Mesodermal cell (in vitro differentiated cells): ENCODE results near the gene ARL15.
"Not testable (repeated sequence)": the region's sequence is repeated elsewhere in the genome, so short reads cannot be mapped to it uniquely, and the experiment has no call there.

Experiments used
- H3K27ac ChIP-seq: 2 replicates; pipeline ENCODE4 v1.7.0; 2013; ENCODE audit warnings: mild to moderate bottlenecking, low read depth, low read length, moderate library complexity; ENCODE audit not compliant: severe bottlenecking
- H3K36me3 ChIP-seq: 2 replicates; pipeline ENCODE4 v1.7.1; 2013; ENCODE audit warnings: mild to moderate bottlenecking, low read length, moderate library complexity; ENCODE audit not compliant: control insufficient read depth, insufficient read depth
- H3K4me1 ChIP-seq: one replicate; pipeline ENCODE4 v1.7.1; 2013; ENCODE audit warnings: mild to moderate bottlenecking, low read length; ENCODE audit not compliant: insufficient read depth, control insufficient read depth, poor library complexity, severe bottlenecking
- H3K4me3 ChIP-seq: 2 replicates; pipeline ENCODE4 v1.7.0; 2013; ENCODE audit warnings: low read length, control low read depth, mild to moderate bottlenecking; ENCODE audit not compliant: insufficient read depth, poor library complexity, severe bottlenecking; ENCODE audit errors: extremely low read depth
- H3K9me3 ChIP-seq: 2 replicates; pipeline ENCODE4 v1.7.1; 2013; ENCODE audit warnings: mild to moderate bottlenecking, low read length, moderate library complexity; ENCODE audit not compliant: control insufficient read depth
- WGBS, 2 experiments: methylation state at CpG; one replicate each; pipeline ENCODE4 v1.1.5; 2013; ENCODE audit warnings: missing lambda C conversion rate in 2 of 2; ENCODE audit not compliant: insufficient coverage in 2 of 2; 5-methylcytosine and 5-hydroxymethylcytosine counted together

Gene ARL15

GRCh38 chr5:53879708-53880323, 430.6 kb downstream of the ARL15 start:
- no peak overlapping the region for H3K27ac ChIP-seq
- whole genome bisulfite sequencing, 2 experiments, result 69 to 78% methylated on average over 2 to 4 of the region's 5 CpGs
- no peaks in the 10 kb centered on the region for H3K36me3 ChIP-seq
- H3K9me3 ChIP-seq, result no peaks in the 10 kb centered on the region
- no peak overlapping the region for H3K4me3 ChIP-seq
- peaks cover 18% of the 10 kb centered on the region for H3K4me1 ChIP-seq

GRCh38 chr5:53878015-53878414, 432.4 kb downstream of the ARL15 start:
- WGBS, 2 experiments, result 83 to 95% methylated on average over 2 of the region's 2 CpGs
- H3K36me3 ChIP-seq, result no peaks in the 10 kb centered on the region
- H3K4me3 ChIP-seq, result no peak overlapping the region
- no peak overlapping the region for H3K27ac ChIP-seq
- H3K4me1 ChIP-seq, result peaks cover 4% of the 10 kb centered on the region
- peaks cover 7% of the 10 kb centered on the region for H3K9me3 ChIP-seq

- H3K9me3 ChIP-seq, result peaks cover 7% of the 10 kb centered on the region
- no peaks in the 10 kb centered on the region for H3K36me3 ChIP-seq
- H3K4me1 ChIP-seq, result no peaks in the 10 kb centered on the region
- no peak overlapping the region for H3K4me3 ChIP-seq
- H3K27ac ChIP-seq, result no peak overlapping the region
- 88 to 90% methylated on average over 2 of the region's 2 CpGs for WGBS, 2 experiments
Observed at GRCh38 chr5:53877243-53877642, 433.1 kb downstream of the ARL15 start.

GRCh38 chr5:53874409-53874808, 436.0 kb downstream of the ARL15 start:
- WGBS, 2 experiments, result no CpG with 5 or more reads among the region's 1 CpG

GRCh38 chr5:53873235-53873634, 437.1 kb downstream of the ARL15 start:
- H3K9me3 ChIP-seq, result peaks cover 7% of the 10 kb centered on the region
- WGBS, 2 experiments, result 83 to 89% methylated on average over 1 to 2 of the region's 3 CpGs
- no peak overlapping the region for H3K27ac ChIP-seq
- no peak overlapping the region for H3K4me3 ChIP-seq
- no peaks in the 10 kb centered on the region for H3K4me1 ChIP-seq
- no peaks in the 10 kb centered on the region for H3K36me3 ChIP-seq

More at GRCh38 chr5:53874409-53874808, 436.0 kb downstream of the ARL15 start:
- Histone ChIP-seq H3K4me1 (no peaks in the 10 kb centered on the region), H3K36me3 (no peaks in the 10 kb centered on the region), H3K27ac (no peak overlapping the region), H3K4me3 (no peak overlapping the region), H3K9me3 (peaks cover 7% of the 10 kb centered on the region)

DNA sequence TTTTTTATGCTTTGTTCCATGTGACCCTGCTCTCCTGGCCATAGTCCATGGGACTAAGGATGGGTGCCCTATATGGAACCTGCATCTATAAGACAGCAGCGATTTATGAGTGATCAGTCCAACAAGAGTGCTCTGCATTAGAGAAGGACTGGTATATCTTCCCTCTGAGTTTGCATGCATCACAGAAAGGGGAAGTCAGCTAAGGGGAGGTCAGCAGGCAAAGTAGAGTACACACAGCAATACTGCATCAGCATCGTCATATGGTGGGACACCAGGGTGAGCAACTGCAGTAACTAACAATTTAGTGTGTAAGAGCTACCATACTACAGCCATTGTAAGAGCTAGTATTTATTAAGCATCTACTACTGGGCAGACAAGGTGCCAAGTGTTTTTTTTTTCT, 438.6 kb downstream of the ARL15 start:
- 100% methylated on average over 1 to 2 of the region's 2 CpGs for WGBS, 2 experiments
- no peak overlapping the region for H3K4me3 ChIP-seq
- H3K36me3 ChIP-seq, result no peaks in the 10 kb centered on the region
- peaks cover 7% of the 10 kb centered on the region for H3K9me3 ChIP-seq
- H3K4me1 ChIP-seq, result no peaks in the 10 kb centered on the region
- H3K27ac ChIP-seq, result no peak overlapping the region

DNA sequence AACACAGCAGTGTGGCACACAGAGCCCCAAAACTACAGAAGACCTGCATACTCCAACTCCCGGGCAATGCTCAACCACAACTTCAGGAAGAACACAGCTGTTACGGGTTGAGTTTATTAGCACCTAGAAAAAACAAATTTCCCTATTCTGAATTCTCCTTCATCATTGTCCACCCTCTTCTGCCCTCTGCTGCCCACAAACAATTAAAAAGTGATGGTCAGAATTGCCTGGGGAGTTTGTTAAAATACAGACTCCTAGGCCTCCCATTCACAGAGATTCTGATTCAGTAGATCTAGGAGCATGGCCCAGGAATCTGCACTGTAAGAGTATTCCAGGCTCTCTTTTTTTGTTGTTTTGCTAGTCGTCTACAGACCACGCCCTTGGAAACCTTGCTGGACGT, 439.3 kb downstream of the ARL15 start:
- Histone ChIP-seq H3K4me1 (no peaks in the 10 kb centered on the region), H3K36me3 (no peaks in the 10 kb centered on the region), H3K27ac (no peak overlapping the region), H3K4me3 (no peak overlapping the region), H3K9me3 (peaks cover 7% of the 10 kb centered on the region)
- WGBS, 2 experiments, result 93 to 100% methylated on average over 1 to 5 of the region's 5 CpGs

GRCh38 chr5:53858700-53859456, 451.5 kb downstream of the ARL15 start:
- WGBS, 2 experiments, result 93 to 95% methylated on average over 12 to 17 of the region's 17 CpGs

DNA sequence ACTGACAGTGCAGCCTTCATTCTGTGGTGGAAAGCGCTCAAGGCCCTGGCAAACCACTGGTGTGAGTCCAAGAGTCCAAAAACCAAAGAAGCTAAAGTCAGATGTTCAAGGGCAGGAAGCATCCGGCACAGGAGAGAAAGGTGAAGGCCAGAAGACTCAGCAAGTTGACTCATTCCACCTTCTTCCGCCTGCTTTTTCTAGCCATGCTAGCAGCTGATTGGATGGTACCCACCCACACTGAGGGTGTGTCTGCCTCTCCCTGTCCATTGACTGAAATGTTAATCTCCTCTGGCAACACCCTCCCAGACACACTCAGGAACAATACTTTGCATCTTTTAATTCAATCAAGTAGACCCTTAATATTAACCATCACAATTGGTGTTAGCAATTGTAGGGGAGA, 453.9 kb downstream of the ARL15 start:
- Histone ChIP-seq H3K4me3 (no peak overlapping the region), H3K36me3 (no peaks in the 10 kb centered on the region), H3K27ac (no peak overlapping the region), H3K9me3 (peaks cover 7% of the 10 kb centered on the region), H3K4me1 (no peaks in the 10 kb centered on the region)
- WGBS, 2 experiments, result 65 to 84% methylated on average over 3 of the region's 3 CpGs

More at GRCh38 chr5:53858700-53859456, 451.5 kb downstream of the ARL15 start:
- peaks cover 7% of the 10 kb centered on the region for H3K9me3 ChIP-seq
- H3K4me3 ChIP-seq, result no peak overlapping the region
- no peaks in the 10 kb centered on the region for H3K4me1 ChIP-seq
- H3K27ac ChIP-seq, result no peak overlapping the region
- H3K36me3 ChIP-seq, result no peaks in the 10 kb centered on the region

- H3K36me3 ChIP-seq, H3K4me1 ChIP-seq, H3K27ac ChIP-seq, H3K9me3 ChIP-seq, H3K4me3 ChIP-seq: not testable (repeated sequence)
- 91 to 100% methylated on average over 9 to 16 of the region's 19 CpGs for WGBS, 2 experiments
Observed at GRCh38 chr5:53836851-53837430, 473.4 kb downstream of the ARL15 start.

DNA sequence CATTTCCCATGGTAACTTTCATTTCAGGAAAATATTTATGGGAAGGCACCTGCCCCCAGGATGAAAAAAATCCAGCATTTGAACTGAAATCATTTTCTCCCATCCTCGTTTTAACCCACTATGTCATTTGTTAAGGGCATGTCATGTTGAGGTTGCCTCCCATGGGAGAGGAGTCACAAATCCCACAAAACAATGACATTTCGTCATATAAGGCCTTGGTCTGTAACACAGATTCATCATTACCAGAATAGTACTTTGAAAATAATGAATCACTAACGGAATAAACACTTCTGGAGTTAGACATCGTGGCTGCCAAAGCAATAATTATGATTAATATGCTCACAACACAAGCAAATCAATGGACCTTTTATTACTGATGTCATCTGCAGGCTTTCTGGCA, 475.9 kb downstream of the ARL15 start:
- H3K27ac ChIP-seq, result no peak overlapping the region
- WGBS, 2 experiments, result 82% methylated on average over 2 of the region's 4 CpGs; no CpG with 5 or more reads in 1 of the 2 experiments
- no peaks in the 10 kb centered on the region for H3K4me1 ChIP-seq
- H3K4me3 ChIP-seq, result no peak overlapping the region
- no peaks in the 10 kb centered on the region for H3K36me3 ChIP-seq
- H3K9me3 ChIP-seq, result no peaks in the 10 kb centered on the region
